Right lobe of liver (tissue), 4 donors: ENCODE measurements around the gene CC2D1A.

Experiments
- CTCF ChIP-seq, 4 donors: fragments of 200-600 bp in 3 of 4; fragments of 450-650 bp in 1 of 4; IDR thresholded peaks; one replicate each; pipeline versions ENCODE4 v1.5.1 to v1.8.0; 2016 to 2022; ENCODE audit warnings: antibody characterized with exemption in 4 of 4, mild to moderate bottlenecking in 2 of 4
- POLR2A ChIP-seq: fragments of 450-650 bp; IDR thresholded peaks from one replicate; pipeline ENCODE4 v1.6.1; 2017; ENCODE audit warnings: antibody characterized with exemption, mild to moderate bottlenecking
- donor health status: DM: no; HTN: no; CAD: no.
- donor health status: DM: no; HTN: no; CAD: no.
- donor health status: DM: no; HTN: yes; CAD: no.

- TF ChIP-seq CTCF (IDR thresholded peaks at IDR 0.05) (no peak), POLR2A (no peak)
Measured at GRCh38 chr19:13980340-13980739, 74.3 kb downstream of the CC2D1A start.
